DMS 273 treated with DMSO at 0.1 percent for 48 hours (cell line): ENCODE data around the gene LMLN.
"Not testable (repeated sequence)": the region's sequence is repeated elsewhere in the genome, so short reads cannot be mapped to it uniquely, and the experiment has no call there.

Experiments used
- DNase-seq: peaks from one replicate; lab custom pipeline; 2025; lab: John Stamatoyannopoulos, UW

LMLN gene

DNA sequence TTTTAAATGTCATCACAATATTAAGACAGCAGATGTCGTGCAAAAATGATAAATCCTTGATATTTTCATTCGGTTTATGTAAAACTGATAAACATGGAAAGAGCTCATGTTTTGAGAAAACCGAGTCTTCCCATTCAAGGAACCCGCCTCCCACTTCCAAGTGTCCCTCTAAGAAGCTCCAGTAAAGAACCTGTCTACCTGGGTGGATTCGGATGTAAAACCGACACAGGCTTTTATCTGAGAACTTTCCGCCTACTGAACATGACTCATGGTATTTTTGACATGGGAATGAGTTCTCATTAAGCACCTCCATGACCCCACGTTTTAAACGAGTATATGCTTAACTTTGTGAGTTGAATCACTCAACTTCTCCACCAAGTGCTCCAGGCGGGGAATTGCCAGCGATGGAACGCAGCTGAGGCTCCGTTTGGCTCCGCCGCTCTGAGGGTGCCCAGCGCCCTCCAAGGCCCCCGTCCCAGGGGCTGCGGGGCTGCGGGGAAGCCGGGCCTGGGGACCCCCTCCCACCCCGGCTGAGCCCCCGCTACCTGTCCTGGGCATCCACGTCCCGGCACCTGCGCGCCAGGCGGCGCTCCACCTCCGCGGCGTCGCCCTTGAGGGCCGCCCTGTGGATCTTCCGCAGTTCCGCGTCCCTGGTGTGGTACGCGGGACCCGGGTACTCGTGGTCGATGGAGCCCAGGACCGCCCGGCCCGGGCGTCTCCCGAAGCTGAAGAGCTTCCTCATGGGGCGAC is 119.9 kb downstream of the LMLN start:
- peak; percentile 37 for DNase-seq

DNA sequence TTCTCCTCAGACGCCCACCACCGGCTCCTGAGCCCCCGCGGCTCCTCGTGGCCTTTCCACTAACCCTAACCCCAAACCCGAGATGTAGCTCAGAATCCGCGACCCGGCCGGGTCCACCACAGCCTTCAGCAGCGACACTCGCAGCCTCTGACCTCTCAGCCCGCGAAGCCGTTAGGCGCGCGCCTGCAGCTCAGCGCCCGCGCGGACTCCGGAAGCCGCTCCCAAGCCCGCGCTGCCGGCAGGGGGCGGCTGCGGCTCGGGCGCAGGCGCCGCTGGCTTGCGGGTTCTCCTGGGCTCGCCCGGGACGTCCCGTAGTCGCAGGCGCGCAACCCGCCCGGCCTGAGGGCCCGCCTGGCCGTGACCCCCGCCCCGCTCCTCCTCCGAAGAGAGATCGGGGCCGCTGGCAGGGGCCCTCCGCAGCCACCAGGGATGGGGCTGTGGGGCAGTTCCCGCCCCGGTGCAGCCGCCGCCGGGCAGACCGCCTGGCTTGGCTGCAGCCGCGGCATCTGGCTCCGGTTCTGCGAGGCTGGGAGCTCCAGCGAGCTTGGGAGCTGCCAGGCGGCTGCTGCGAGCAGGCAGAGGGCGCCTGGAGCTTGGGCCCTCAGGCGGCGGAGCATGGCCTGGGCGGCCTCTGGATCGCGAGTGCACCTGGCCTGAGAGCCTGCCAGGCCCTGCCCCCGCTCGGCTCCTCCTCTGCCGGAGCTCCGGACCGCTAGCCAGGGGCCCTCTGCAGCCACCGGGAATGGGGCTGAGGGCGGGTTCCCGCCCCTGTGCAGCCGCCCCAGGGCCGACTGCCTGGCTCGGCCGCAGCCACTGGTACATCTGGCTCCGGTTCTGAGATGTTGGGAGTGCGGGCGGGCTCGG is 120.7 kb downstream of the LMLN start:
- peak; percentile 63 for DNase-seq

DNA sequence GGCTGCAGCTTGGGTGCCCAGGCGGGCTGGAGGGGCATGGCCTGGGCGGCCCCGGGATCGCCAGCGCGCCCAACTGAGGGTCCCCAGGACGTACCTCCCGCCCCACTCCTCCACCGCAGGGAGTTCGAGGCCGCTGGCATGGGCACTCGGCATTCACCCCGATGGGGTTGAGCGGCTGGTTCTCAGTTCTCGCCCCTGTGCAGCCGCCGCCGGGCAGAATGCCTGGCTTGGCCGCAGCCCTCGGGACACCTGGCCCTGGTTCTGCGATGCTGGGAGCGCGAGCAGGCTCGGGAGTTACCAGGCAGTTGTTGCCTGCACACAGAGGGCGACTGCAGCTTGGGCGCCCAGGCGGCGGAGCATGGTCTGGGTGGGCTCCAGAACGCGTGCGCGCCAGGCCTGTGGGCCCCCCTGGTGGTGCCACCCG is 121.4 kb downstream of the LMLN start:
- no peak for DNase-seq

DNA sequence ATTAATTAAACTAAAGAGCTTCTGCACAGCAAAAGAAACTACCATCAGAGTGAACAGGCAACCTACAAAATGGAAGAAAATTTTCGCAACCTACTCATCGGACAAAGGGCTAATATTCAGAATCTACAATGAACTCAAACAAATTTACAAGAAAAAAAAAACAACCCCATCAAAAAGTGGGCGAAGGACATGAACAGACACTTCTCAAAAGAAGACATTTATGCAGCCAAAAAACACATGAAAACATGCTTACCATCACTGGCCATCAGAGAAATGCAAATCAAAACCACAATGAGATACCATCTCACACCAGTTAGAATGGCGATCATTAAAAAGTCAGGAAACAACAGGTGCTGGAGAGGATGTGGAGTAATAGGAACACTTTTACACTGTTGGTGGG is 122.2 kb downstream of the LMLN start:
- DNase-seq = not testable (repeated sequence)

DNA sequence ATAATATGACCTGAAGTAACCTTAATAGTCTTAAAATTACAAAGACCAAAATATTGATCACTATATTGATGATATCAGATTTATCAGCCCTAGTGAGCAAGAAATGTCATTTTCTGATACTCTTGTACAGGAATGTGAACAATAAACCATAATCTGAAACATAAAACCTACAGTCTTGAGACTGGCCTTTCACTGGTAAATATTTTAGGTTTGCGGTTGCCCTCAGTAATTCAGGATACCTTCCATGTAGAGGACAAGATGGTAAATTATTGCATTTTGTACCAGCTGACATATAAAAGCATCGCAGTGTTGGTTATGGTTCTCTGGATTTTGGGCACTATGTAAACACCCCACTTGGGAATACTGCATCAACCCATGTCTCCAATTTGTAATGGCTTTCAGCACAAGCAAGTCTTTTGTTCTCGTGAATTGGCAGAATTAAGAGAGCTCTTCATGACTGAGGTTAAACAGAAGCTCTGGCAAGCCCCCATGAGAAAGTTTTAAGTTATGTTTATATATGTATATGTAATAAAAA is 128.5 kb downstream of the LMLN start:
- no peak for DNase-seq

DNA sequence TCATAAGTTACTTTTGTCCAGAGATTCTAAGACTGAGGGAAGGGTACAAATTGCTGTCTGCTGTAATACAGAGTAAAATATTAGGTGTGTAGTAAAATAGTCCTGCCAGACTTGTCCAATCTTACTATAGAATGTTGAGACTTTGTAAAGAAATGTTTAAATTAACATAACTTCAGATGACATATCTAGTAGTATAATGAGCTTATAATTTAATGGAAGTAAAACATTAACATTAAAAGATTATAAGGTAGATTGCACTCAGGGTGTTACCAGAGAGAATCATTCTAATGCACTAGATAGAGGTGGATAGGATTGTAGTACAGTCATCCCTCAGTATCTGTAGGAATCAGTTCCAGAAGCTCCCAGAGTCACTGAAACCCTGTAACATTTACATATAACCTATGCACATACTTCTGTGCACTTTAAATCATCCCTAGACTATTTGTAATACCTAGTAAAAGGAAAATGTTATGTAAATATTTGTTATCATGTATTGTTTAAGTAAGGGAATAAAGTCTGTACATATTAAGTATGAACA is 130.8 kb downstream of the LMLN start:
- DNase-seq = no peak

DNA sequence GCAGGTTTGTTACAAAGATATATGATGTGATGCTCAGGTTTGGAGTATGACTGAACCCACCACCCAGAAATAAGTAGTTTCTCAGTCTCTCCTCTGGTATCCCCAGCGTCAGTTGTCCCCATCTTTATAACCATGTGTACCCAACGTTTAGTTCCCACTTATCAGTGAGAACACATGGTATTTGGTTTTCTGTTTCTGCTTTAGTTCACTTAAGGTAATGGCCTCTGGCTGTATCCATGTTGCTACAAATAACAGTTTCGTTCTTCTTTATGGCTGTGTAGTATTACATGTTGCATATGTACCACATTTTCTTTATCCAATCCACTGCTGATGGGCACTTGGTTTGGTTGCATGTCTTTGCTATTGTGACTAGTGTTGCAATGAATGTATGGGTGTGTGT is 132.3 kb downstream of the LMLN start:
- no peak for DNase-seq

DNA sequence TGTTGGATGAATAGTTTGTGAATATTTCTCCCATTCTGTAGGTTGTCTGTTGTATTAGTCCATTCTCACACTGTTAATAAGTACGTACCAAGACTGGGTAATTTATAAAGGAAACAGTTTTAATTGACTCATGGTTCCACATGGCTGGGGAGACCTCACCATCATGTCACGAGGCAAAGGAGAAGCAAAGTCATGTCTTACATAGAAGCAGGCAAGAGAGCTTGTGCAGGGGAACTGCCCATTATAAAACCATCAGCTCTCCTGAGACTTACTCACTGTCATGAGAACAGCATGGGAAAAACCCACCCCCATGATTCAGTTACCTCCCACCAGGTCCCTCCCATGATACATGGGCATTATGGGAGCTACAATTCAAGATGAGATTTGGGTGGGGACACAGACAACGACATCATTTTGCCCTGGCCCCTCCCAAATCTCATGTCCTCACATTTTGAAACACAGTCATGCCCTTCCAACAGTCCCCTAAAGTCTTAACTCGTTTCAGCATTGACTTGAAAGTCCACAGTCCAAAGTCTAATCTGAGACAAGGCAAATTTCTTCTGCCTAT is 133.2 kb downstream of the LMLN start:
- DNase-seq = no peak
